B cell (primary cell): Measurements from ENCODE around the gene IER5L. TPM values are rescaled to one million over a fixed set of nuclear protein-coding genes. Genes with fewer than 3 reads are reported as not detected.

Source experiments
- ATAC-seq: fragments of 200-7000 bp; cut with Tn5 transposase; one replicate; pipeline ENCODE4 v1.10.0; 2021; ENCODE audit warnings: low read depth, mild to moderate bottlenecking, moderate number of reproducible peaks, moderate library complexity
- CTCF ChIA-PET: fragments of 350-600 bp; sonication (Branson Sonifier 250); formaldehyde crosslinking; loops from one replicate; lab custom pipeline; 2021; ENCODE audit warnings: antibody characterized with exemption, inconsistent platforms; lab: Charles Lee
- POLR2A ChIA-PET: fragments of 350-600 bp; sonication (Branson Sonifier 250); formaldehyde crosslinking; loops from one replicate; lab custom pipeline; 2021; ENCODE audit warnings: antibody characterized with exemption; lab: Charles Lee
- DNase-seq: peaks from one replicate; pipeline ENCODE4 v3.0.0; 2013
- H2AFZ ChIP-seq: 2 replicates; pipeline ENCODE4 v1.6.1; 2012; ENCODE audit warnings: mild to moderate bottlenecking, low read depth, low read length; ENCODE audit not compliant: insufficient read depth, poor library complexity, severe bottlenecking
- H3K27ac ChIP-seq, 2 donors: 1 replicate in 1 of 2; 2 replicates in 1 of 2; pipeline ENCODE4 v1.5.1; 2012 to 2013; ENCODE audit warnings: low read length in 2 of 2, mild to moderate bottlenecking in 2 of 2, moderate library complexity in 1 of 2
- H3K27me3 ChIP-seq, 4 experiments: fragments of 200-600 bp in 1 of 4; sonication (generic) in 1 of 4; replicated peaks in 1 of 4; 1 replicate in 2 of 4; 2 replicates in 2 of 4; pipeline versions ENCODE4 v1.6.1 to v1.7.0; 2013 to 2016; ENCODE audit warnings: low read length in 3 of 4, mild to moderate bottlenecking in 2 of 4, mixed read lengths in 1 of 4, moderate library complexity in 1 of 4; ENCODE audit not compliant: insufficient read depth in 4 of 4, control insufficient read depth in 3 of 4; ENCODE audit errors: control extremely low read depth in 1 of 4
- H3K36me3 ChIP-seq, 2 experiments: replicated peaks in 1 of 2; 1 replicate in 1 of 2; 2 replicates in 1 of 2; pipeline versions ENCODE4 v1.6.1 to v1.7.1; 2013; ENCODE audit warnings: low read length in 1 of 2; ENCODE audit not compliant: insufficient read depth in 2 of 2, control insufficient read depth in 1 of 2; ENCODE audit errors: control extremely low read depth in 1 of 2, extremely low read depth in 1 of 2
- H3K4me1 ChIP-seq, 2 donors: fragments of 200-600 bp in 1 of 2; sonication (generic) in 1 of 2; 1 replicate in 1 of 2; 2 replicates in 1 of 2; pipeline versions ENCODE4 v1.5.1 to v1.6.1; 2013 to 2017; ENCODE audit warnings: low read length in 2 of 2; ENCODE audit not compliant: control insufficient read depth in 2 of 2, insufficient read depth in 2 of 2
- H3K4me2 ChIP-seq: replicated peaks from 2 replicates; pipeline ENCODE3; 2012; ENCODE audit warnings: mild to moderate bottlenecking, low read depth, low read length; ENCODE audit not compliant: poor library complexity, severe bottlenecking
- H3K4me3 ChIP-seq, 5 experiments: fragments of 200-600 bp in 1 of 5; sonication (generic) in 1 of 5; 1 replicate in 3 of 5; 2 replicates in 2 of 5; pipeline versions ENCODE4 v1.5.1 to v1.7.0; 2011 to 2016; ENCODE audit warnings: low read length in 4 of 5, mild to moderate bottlenecking in 4 of 5, low read depth in 2 of 5, control low read depth in 1 of 5, moderate library complexity in 1 of 5; ENCODE audit not compliant: insufficient read depth in 1 of 5; ENCODE audit errors: control extremely low read depth in 1 of 5, extremely low read depth in 1 of 5
- H3K79me2 ChIP-seq: fragments of 200-600 bp; sonication (generic); one replicate; pipeline ENCODE4 v1.6.0; 2016; ENCODE audit warnings: low read length; ENCODE audit not compliant: control insufficient read depth, insufficient read depth
- H3K9ac ChIP-seq: fragments of 200-600 bp; sonication (generic); 2 replicates; pipeline ENCODE4 v1.6.1; 2017; ENCODE audit warnings: mild to moderate bottlenecking, low read length, moderate library complexity
- H3K9me3 ChIP-seq, 3 donors: one replicate each; pipeline versions ENCODE4 v1.6.1 to v1.7.1; 2013; ENCODE audit warnings: low read length in 2 of 3; ENCODE audit not compliant: control insufficient read depth in 2 of 3, insufficient read depth in 1 of 3; ENCODE audit errors: control extremely low read depth in 1 of 3
- H4K20me1 ChIP-seq: 2 replicates; pipeline ENCODE4 v1.6.0; 2012; ENCODE audit warnings: mild to moderate bottlenecking, low read length; ENCODE audit not compliant: insufficient read depth, control insufficient read depth, poor library complexity, severe bottlenecking
- H3K27ac Mint-ChIP-seq: one replicate; pipeline ENCODE4 v1.8.0; 2021; ENCODE audit warnings: mixed read lengths
- H3K27me3 Mint-ChIP-seq: one replicate; pipeline ENCODE4 v1.8.0; 2021; ENCODE audit warnings: mixed read lengths
- H3K4me1 Mint-ChIP-seq: one replicate; pipeline ENCODE4 v1.8.0; 2021; ENCODE audit warnings: mixed read lengths
- H3K4me3 Mint-ChIP-seq: one replicate; pipeline ENCODE4 v1.8.0; 2021; ENCODE audit warnings: mixed read lengths
- H3K9me3 Mint-ChIP-seq: one replicate; pipeline ENCODE4 v1.8.0; 2022; ENCODE audit warnings: mixed read lengths; ENCODE audit not compliant: insufficient read depth
- CTCF ChIP-seq: fragments of 200-600 bp; IDR thresholded peaks from one replicate; pipeline ENCODE4 v1.8.0; 2022; ENCODE audit warnings: antibody characterized with exemption, mild to moderate bottlenecking
- EZH2 ChIP-seq: IDR thresholded peaks from 2 replicates; pipeline ENCODE4 v1.6.1; 2012; ENCODE audit warnings: borderline replicate concordance, low read depth, mild to moderate bottlenecking, moderate library complexity, low read length; ENCODE audit not compliant: insufficient read depth, poor library complexity, severe bottlenecking
- WGBS: methylation state at CpG from one replicate; pipeline ENCODE4 v1.1.5; 2013; ENCODE audit warnings: missing lambda C conversion rate; ENCODE audit not compliant: insufficient coverage; 5-methylcytosine and 5-hydroxymethylcytosine counted together
- intact Hi-C: fragments of 100-400 bp; cut with micrococcal nuclease; formaldehyde crosslinking; loops from one replicate; pipeline ENCODE4 v1.10.0; 2022
- polyA plus RNA-seq: library from polyadenylated mRNA; depleted of rRNA; stranded (reverse); fragments of >200 nt; gene quantifications from 2 replicates; pipeline ENCODE4 v1.2.3, GENCODE V29; 2012
- total RNA-seq, 2 donors: library from RNA; stranded (reverse); fragments of 120-200 nt in 1 of 2; gene quantifications; 1 replicate in 1 of 2; 2 replicates in 1 of 2; pipeline versions ENCODE4 v1.2.3 to v1.2.4, GENCODE V29; 2013 to 2022

IER5L gene
- total and polyA plus RNA-seq, 2 donors (not counting 1 experiment from before 2014, with no cell fraction given), result 1.5 to 12.9 TPM

GRCh38 chr9:129139993-129140396 lies 38.1 kb downstream of the IER5L start:
- H3K4me1 Mint-ChIP-seq, result peaks cover 47% of the 10 kb centered on the region
- Histone ChIP-seq H3K4me2 (peak overlapping the region; percentile 94), H3K4me1 (peaks cover 43 to 50% of the 10 kb centered on the region in 2 donors), H2AFZ (peak overlapping the region; percentile 79), H3K79me2 (peaks cover 29% of the 10 kb centered on the region), H3K9me3 (no peaks in the 10 kb centered on the region), H4K20me1 (peaks cover 8% of the 10 kb centered on the region), H3K9ac (peak overlapping the region; percentile 66), H3K4me3 (peak overlapping the region; percentile 43 to 64 (median 57)), H3K27ac (peak overlapping the region; percentile 97 to 100), H3K36me3 (peaks cover 0 to 45% of the 10 kb centered on the region in 2 experiments), H3K27me3 (no peaks in the 10 kb centered on the region)
- ChIA-PET POLR2A (interaction anchor here (0.5 to 2.6 kb wide), 14 partner anchors 8 to 644 kb away, joined by 3 to 22 read pairs (median 6); partner anchors contain the start of genes CRAT, IER5L, NTMT1 and PTPA), CTCF (interaction anchor here (0.5 to 18.9 kb wide), 30 partner anchors 9 to 988 kb away, joined by 3 to 382 read pairs (median 4); partner anchors contain the start of genes C9orf50, CRAT, IER5L and NTMT1)
- peak overlapping the region; percentile 90 for H3K4me3 Mint-ChIP-seq
- no peaks in the 10 kb centered on the region for H3K9me3 Mint-ChIP-seq
- TF ChIP-seq EZH2, result no peak
- TF ChIP-seq CTCF, result no peak
- peak overlapping the region; percentile 94 for H3K27ac Mint-ChIP-seq
- no peaks in the 10 kb centered on the region for H3K27me3 Mint-ChIP-seq
- DNase-seq (peak; percentile 95), ATAC-seq (peak; percentile 83)
- intact Hi-C loops, result loop anchor here (1.0 to 2.0 kb wide), 11 partner anchors 29 to 749 kb away; partner anchors contain the start of genes ASB6, DOLPP1, IER5L and NTMT1
- 0% methylated on average over 9 of the region's 11 CpGs for WGBS
